ENCODE results near the gene CIAO2B. TPM values are rescaled to one million over a fixed set of nuclear protein-coding genes. Genes with fewer than 3 reads are reported as not detected.
A peak's percentile ranks its signal among the peaks of the same experiment; 100 is the strongest.
"Not testable (repeated sequence)": the region's sequence is repeated elsewhere in the genome, so short reads cannot be mapped to it uniquely, and the experiment has no call there.

CIAO2B gene
- total RNA-seq, 2 experiments from 2014 or later = 115 to 126 TPM

DNA sequence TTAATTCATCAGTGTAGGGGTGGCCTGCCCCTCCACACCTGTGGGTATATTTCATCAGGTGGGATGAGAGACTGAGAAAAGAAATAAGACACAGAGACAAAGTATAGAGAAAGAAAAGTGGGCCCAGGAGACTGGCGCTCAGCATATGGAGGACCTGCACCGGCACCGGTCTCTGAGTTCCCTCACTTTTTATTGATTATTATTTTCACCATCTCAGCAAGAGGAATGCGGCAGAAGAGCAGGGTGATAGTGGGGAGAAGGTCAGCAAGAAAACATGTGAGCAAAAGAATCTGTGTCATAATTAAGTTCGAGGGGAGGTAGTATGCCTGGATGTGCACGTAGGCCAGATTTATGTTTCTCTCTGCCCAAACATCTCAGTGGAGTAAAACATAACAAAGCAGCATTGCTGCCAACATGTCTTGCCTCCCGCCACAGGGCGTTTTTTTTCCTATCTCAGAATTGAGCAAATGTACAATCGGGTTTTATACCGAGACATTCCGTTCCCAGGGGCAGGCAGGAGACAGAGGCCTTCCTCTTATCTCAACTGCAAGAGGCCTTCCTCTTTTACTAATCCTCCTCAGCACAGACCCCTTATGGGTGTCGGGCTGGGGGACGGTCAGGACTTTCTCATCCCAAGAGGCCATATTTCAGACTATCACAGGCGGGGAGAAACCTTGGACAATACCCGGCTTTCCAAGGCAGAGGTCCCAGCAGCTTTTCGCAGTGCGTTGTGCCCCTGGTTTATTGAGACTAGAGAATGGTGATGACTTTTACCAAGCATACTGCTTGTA lies 21.4 kb upstream of the CIAO2B start:
- ATAC-seq; H3K36me3 Mint-ChIP-seq (ENCODE audit: low read depth); DNase-seq; H3K9me3 Mint-ChIP-seq (ENCODE audit: insufficient read depth); POLR2A ChIA-PET; H3K4me3 Mint-ChIP-seq; H3K27ac Mint-ChIP-seq: not testable (repeated sequence)
- CTCF ChIA-PET = interaction anchor here (4.1 kb wide), 1 partner anchor 200 kb away, joined by 18 read pairs; no protein-coding TSS in a partner anchor
- Mint-ChIP-seq H3K4me1 (ENCODE audit: low read depth) (peaks cover 21% of the 10 kb centered on the region), H3K27me3 (ENCODE audit: low read depth) (peaks cover 21% of the 10 kb centered on the region)

DNA sequence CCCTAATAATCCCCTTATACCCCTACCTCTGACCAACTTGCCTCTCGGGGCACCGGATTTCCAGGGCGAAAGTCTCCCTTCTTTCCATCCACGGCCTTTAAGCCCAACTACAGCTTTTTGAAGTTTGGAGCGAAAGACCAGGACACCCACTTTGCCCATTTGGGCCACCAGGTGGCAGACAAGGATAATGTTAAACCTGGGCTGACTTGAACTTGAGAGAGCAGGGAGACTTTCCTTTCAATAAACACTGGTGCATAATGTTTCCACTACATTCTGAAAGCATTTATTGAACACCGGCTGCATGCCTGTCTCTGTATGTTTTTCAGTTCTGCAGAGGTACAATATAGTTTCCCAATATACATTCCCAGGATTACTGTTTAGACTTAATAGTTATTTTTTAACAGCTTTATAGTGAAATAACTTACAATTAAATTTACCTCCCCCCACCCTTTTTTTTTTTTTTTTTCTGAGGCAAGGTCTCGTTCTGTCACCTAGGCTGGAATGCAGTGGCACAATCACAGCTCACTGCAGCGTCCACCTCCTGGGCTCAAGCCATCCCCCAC lies 20.0 kb upstream of the CIAO2B start:
- H3K4me3 Mint-ChIP-seq = no peak overlapping the region
- peaks cover 5% of the 10 kb centered on the region for H3K36me3 Mint-ChIP-seq (ENCODE audit: low read depth)
- peaks cover 33% of the 10 kb centered on the region for H3K27me3 Mint-ChIP-seq (ENCODE audit: low read depth)
- peak; percentile 87 for DNase-seq
- H3K9me3 Mint-ChIP-seq (ENCODE audit: insufficient read depth) = peaks cover 7% of the 10 kb centered on the region
- ChIA-PET CTCF (interaction anchor here (0.6 to 2.8 kb wide), 29 partner anchors 9 to 303 kb away, joined by 3 to 18 read pairs (median 5); partner anchors contain the start of genes B3GNT9, ELMO3, FBXL8 and PHAF1), POLR2A (interaction anchor here (0.7 to 0.9 kb wide), 2 partner anchors 201 to 231 kb away, joined by 3 to 4 read pairs; no protein-coding TSS in a partner anchor)
- no peak overlapping the region for H3K27ac Mint-ChIP-seq
- peaks cover 22% of the 10 kb centered on the region for H3K4me1 Mint-ChIP-seq (ENCODE audit: low read depth)
- ATAC-seq = peak; percentile 98

DNA sequence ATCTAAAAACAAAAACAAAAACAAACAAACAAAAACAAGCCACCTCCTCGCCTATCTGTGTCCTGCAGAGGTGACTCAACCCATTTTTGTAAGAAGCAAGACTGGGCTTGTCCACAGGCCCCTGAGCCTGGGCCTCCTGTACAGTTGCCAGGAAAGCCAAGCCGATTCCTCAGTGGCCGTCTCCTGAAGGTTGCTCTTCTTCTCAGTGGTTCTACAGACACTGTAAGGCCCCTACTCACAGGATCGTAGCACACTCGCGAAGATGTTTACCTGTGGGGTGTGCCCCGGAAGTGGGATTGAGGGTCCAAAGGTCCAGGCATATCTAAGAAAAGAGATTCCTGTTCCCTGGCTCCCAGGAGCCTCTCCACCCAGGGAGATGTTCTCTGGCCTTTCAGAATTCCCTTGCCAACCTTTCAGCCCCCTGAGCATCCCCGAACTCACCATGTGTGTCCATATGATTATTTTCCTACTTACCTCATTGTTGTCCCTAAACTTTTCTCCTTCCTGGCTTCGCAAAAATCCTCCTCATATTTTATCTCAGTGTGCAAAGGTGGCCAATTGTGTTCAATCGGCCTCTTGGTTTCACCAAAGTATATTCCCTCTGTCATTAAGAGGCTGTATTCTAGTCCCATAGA lies 19.4 kb upstream of the CIAO2B start:
- H3K9me3 Mint-ChIP-seq (ENCODE audit: insufficient read depth) = peaks cover 7% of the 10 kb centered on the region
- no peak for ATAC-seq
- H3K27me3 Mint-ChIP-seq (ENCODE audit: low read depth) = peaks cover 39% of the 10 kb centered on the region
- peaks cover 18% of the 10 kb centered on the region for H3K4me1 Mint-ChIP-seq (ENCODE audit: low read depth)
- POLR2A ChIA-PET = interaction anchor here (0.7 to 0.9 kb wide), 2 partner anchors 202 to 232 kb away, joined by 3 to 4 read pairs; no protein-coding TSS in a partner anchor
- no peak overlapping the region for H3K4me3 Mint-ChIP-seq
- no peak overlapping the region for H3K27ac Mint-ChIP-seq
- DNase-seq = no peak
- CTCF ChIA-PET = interaction anchor here (0.6 to 2.8 kb wide), 28 partner anchors 8 to 303 kb away, joined by 3 to 18 read pairs (median 5); partner anchors contain the start of genes B3GNT9, ELMO3, FBXL8 and PHAF1
- H3K36me3 Mint-ChIP-seq (ENCODE audit: low read depth) = peaks cover 5% of the 10 kb centered on the region

DNA sequence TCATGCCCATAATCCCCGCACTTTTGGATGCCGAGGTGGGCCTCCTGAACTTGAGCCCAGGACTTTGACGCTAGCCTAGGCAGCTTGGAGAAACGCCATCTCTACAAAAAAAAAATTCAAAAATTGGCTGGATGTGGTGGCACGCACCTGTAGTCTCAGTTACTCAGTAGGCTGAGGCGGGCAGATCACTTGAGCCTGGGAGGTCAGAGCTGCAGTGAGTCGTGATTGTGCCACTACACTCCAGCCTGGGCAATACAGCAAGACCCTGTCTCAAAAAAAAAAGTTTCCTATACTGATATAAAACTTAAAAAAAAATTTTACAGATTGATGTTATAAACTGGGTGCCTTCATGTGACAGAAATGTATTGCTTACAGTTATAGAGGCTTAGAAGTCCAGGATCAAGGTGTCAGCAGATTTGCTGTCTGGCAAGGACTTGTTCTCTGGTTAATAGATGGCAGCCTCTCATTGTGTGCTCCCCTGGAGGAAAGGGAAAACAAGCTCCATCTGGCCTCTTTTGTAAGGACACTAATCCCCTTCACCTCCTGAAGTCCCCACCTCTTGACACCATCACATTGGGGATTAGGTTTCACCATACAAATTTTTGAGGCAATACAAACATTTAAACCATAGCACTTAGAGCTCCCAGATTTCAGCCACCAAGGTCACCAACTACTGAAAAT lies 18.4 kb upstream of the CIAO2B start:
- ATAC-seq = no peak
- Mint-ChIP-seq H3K9me3 (ENCODE audit: insufficient read depth) (peaks cover 7% of the 10 kb centered on the region), H3K27me3 (ENCODE audit: low read depth) (peaks cover 45% of the 10 kb centered on the region), H3K36me3 (ENCODE audit: low read depth) (peaks cover 5% of the 10 kb centered on the region), H3K4me3 (no peak overlapping the region), H3K4me1 (ENCODE audit: low read depth) (peaks cover 20% of the 10 kb centered on the region), H3K27ac (no peak overlapping the region)
- no peak for DNase-seq
- ChIA-PET POLR2A (no interaction called here), CTCF (interaction anchor here (0.7 to 2.8 kb wide), 10 partner anchors 8 to 246 kb away, joined by 3 to 18 read pairs (median 6); partner anchors contain the start of genes CES3 and ELMO3)

DNA sequence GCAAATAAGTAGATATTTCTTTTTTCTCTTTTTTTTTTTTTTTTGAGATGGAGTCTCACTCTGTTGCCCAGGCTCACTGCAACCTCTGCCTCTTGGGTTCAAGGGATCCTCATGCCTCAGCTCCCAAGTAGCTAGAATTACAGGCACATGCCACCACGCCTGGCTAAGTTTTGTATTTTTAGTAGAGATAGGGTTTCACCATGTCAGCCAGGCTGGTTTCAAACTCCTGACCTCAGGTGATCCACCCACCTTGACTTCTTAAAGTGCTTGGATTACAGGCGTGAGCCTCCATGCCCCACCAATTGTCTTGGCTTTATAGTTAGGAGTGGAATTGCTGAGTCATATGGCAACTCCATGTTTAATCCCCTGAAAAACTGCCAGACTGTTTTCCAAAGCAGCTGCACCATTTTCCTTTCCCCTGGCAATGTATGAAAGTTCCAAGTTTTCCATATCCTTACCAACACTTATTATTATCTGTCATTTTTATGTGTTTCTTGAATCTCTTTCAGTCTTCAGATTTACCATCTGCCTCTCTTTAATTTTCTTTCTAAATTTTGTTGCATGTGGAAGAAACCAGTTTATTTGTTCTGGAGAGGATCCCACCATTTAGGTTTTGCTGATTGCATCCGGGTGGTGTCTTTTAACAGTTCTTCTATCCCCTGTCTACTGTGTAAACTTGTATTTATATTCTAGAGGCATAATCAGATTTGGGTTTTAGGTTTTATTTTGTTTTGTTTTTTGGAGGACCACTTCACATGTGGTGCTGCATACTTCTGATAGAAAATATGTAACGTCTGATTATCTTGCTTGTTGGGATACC lies 17.0 kb upstream of the CIAO2B start:
- DNase-seq = no peak
- no peak for ATAC-seq
- Mint-ChIP-seq H3K27me3 (ENCODE audit: low read depth) (peaks cover 45% of the 10 kb centered on the region), H3K4me3 (no peak overlapping the region), H3K27ac (no peak overlapping the region), H3K9me3 (ENCODE audit: insufficient read depth) (peaks cover 7% of the 10 kb centered on the region), H3K4me1 (ENCODE audit: low read depth) (peaks cover 27% of the 10 kb centered on the region), H3K36me3 (ENCODE audit: low read depth) (peaks cover 5% of the 10 kb centered on the region)
- ChIA-PET CTCF (interaction anchor here (0.6 kb wide), 1 partner anchor 204 kb away, joined by 3 read pairs; no protein-coding TSS in a partner anchor), POLR2A (no interaction called here)

DNA sequence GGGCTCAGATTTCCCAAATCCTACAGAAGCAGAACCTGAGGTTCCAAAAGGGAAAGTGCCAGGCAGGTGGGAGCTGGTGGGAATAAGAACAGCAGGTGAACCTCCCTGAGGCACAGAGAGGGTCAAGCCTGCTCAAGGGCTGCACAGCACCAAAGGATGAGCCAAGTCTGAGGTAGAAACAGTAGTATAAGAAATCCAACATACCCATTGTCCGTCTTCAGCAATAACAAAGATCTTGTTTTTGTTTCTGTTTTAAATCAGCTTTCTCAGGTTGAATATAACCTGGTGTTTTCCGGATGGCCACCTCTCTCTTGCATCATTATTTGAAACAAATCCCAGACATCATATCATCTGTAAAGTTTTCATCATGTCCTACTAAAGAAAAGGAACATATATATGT lies 16.2 kb upstream of the CIAO2B start:
- ChIA-PET POLR2A (no interaction called here), CTCF (interaction anchor here (0.6 kb wide), 1 partner anchor 205 kb away, joined by 3 read pairs; no protein-coding TSS in a partner anchor)
- Mint-ChIP-seq H3K27ac (no peak overlapping the region), H3K4me1 (ENCODE audit: low read depth) (peaks cover 27% of the 10 kb centered on the region), H3K9me3 (ENCODE audit: insufficient read depth) (peaks cover 7% of the 10 kb centered on the region), H3K27me3 (ENCODE audit: low read depth) (peaks cover 45% of the 10 kb centered on the region), H3K36me3 (ENCODE audit: low read depth) (peaks cover 5% of the 10 kb centered on the region), H3K4me3 (no peak overlapping the region)
- no peak for DNase-seq
- no peak for ATAC-seq

DNA sequence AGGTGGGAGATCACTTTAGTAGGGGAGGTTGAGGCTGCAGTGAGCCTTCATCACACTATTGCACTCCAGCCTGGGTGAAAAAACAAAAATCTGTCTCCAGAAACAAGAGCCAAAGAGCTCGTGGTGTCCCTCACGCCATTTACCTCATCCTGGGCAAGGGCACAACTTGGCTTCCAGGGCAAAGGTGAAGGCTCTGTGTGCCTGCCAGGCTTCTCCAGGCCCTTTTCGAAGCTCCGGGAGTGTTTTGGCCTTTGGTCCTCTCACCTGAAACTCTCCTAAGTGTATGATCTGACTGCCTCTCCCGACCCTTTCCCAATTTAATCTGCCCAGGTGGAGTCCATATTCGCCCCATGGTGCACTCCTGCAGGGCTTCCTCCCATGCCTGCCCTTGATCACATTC lies 15.3 kb upstream of the CIAO2B start:
- Mint-ChIP-seq H3K4me1 (ENCODE audit: low read depth) (peaks cover 27% of the 10 kb centered on the region), H3K36me3 (ENCODE audit: low read depth) (peaks cover 5% of the 10 kb centered on the region), H3K27ac (no peak overlapping the region), H3K4me3 (no peak overlapping the region), H3K27me3 (ENCODE audit: low read depth) (peaks cover 45% of the 10 kb centered on the region), H3K9me3 (ENCODE audit: insufficient read depth) (peaks cover 7% of the 10 kb centered on the region)
- CTCF ChIA-PET = interaction anchor here (0.7 kb wide), 1 partner anchor 249 kb away, joined by 3 read pairs; no protein-coding TSS in a partner anchor
- no peak for DNase-seq
- no peak for ATAC-seq
- POLR2A ChIA-PET = no interaction called here

DNA sequence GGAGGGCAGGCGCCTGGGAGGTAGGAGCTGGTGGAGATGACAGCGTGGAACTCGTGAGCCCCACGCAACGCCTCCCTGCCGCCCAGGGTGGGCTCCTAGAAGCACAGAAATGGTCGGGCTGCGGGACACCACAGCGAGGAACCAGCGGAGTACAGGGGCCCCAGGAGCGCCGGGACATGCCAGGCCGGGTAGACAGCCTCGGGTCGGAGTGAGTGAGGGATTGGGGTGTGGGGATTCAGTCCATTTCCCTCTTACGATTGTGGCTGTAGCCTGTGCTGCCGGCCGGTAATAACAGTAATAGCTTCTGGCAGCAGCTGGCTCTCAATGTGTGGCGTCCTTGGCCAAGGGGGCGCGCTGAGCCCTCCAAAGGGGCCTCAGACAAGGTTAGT lies 14.6 kb upstream of the CIAO2B start:
- peaks cover 5% of the 10 kb centered on the region for H3K36me3 Mint-ChIP-seq (ENCODE audit: low read depth)
- H3K27me3 Mint-ChIP-seq (ENCODE audit: low read depth) = peaks cover 42% of the 10 kb centered on the region
- H3K4me3 Mint-ChIP-seq = peak overlapping the region; percentile 81
- ATAC-seq = no peak
- peaks cover 7% of the 10 kb centered on the region for H3K9me3 Mint-ChIP-seq (ENCODE audit: insufficient read depth)
- POLR2A ChIA-PET = no interaction called here
- no peak for DNase-seq
- H3K4me1 Mint-ChIP-seq (ENCODE audit: low read depth) = peaks cover 24% of the 10 kb centered on the region
- H3K27ac Mint-ChIP-seq = no peak overlapping the region
- CTCF ChIA-PET = no interaction called here

DNA sequence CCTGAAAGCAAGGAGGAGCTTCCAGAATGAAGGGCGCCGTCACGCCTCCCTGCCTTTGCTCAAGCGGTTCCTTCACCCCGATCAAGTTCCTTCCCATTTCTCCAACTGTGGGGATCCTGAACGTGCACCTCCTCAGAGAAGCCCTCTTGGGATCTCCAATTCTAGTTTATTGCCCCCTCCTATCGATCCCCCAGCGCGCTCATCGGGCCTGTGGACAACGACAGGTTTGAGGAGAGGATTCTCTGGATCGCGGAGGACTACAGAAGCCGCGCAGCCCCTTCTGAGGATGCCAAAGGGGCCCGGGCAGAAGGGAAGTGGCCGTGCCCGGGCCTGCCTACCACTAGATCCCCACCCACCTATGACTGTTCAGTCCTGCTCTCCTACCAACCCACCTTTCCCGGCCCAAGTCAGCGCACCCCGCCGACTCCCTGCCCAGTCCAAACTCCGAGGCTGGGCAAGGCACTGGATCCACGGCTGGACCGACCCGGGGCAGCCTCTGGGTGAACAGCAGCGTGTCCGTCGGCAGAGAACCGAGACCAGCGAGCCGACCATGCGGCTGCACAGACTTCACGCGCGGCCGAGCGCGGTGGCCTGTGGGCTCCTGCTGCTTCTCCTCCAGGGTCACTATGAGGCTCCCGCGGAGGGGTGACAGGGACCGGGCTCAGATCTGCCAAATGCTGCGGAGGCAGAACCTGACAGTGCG lies 14.1 kb upstream of the CIAO2B start:
- peaks cover 5% of the 10 kb centered on the region for H3K36me3 Mint-ChIP-seq (ENCODE audit: low read depth)
- H3K4me3 Mint-ChIP-seq = peak overlapping the region; percentile 81
- H3K4me1 Mint-ChIP-seq (ENCODE audit: low read depth) = peaks cover 23% of the 10 kb centered on the region
- no peak overlapping the region for H3K27ac Mint-ChIP-seq
- no peak for DNase-seq
- CTCF ChIA-PET = interaction anchor here (0.9 to 1.8 kb wide), 6 partner anchors 13 to 213 kb away, joined by 3 to 10 read pairs (median 4); partner anchors contain the start of gene CES3
- H3K9me3 Mint-ChIP-seq (ENCODE audit: insufficient read depth) = peaks cover 7% of the 10 kb centered on the region
- ATAC-seq = peak; percentile 27
- peaks cover 41% of the 10 kb centered on the region for H3K27me3 Mint-ChIP-seq (ENCODE audit: low read depth)
- POLR2A ChIA-PET = interaction anchor here (0.5 kb wide), 1 partner anchor 245 kb away, joined by 4 read pairs; no protein-coding TSS in a partner anchor

Measured in activated CD8-positive, alpha-beta T cell treated with anti-CD3 and anti-CD28 coated beads, Interleukin-2, amount 10 ng/mL, durations not matched to agents 7 days and 5 days (primary cell).